PC-3 (cell line): ENCODE results near the gene FAM227A. TPM values are rescaled to one million over a fixed set of nuclear protein-coding genes. Genes with fewer than 3 reads are reported as not detected.
A peak's percentile ranks its signal among the peaks of the same experiment; 100 is the strongest.
"Not testable (repeated sequence)": the region's sequence is repeated elsewhere in the genome, so short reads cannot be mapped to it uniquely, and the experiment has no call there.

ENCODE experiments used
- ATAC-seq: fragments of 200-7000 bp; cut with Tn5 transposase; 2 replicates; pipeline ENCODE4 v1.9.1; 2020; ENCODE audit warnings: mild to moderate bottlenecking, moderate library complexity
- BruUV-seq: library from RNA; stranded (reverse); fragments of 400-500 nt; replicated peaks from 2 replicates; lab custom pipeline; 2021; lab: Mats Ljungman, UMichigan
- CTCF ChIA-PET: fragments of 300-600 bp; sonication (Branson Sonifier 250); formaldehyde crosslinking; loops from one replicate; lab custom pipeline; 2022; ENCODE audit warnings: antibody characterized with exemption; lab: Charles Lee
- POLR2A ChIA-PET: fragments of 300-600 bp; sonication (Branson Sonifier 250); formaldehyde crosslinking; loops from one replicate; lab custom pipeline; 2022; ENCODE audit warnings: antibody characterized with exemption; ENCODE audit not compliant: unreplicated experiment; lab: Charles Lee
- DNase-seq: peaks from one replicate; pipeline ENCODE4 v3.0.0-alpha.2; 2015
- H2AFZ ChIP-seq: fragments of 300-600 bp; sonication (generic); 2 replicates; pipeline ENCODE4 v1.6.0; 2016; ENCODE audit warnings: antibody characterized with exemption, low read length
- H3F3A ChIP-seq: fragments of 300-600 bp; sonication (generic); one replicate; pipeline ENCODE4 v1.6.0; 2017; ENCODE audit warnings: antibody characterized with exemption, low read length, control low read depth, mild to moderate bottlenecking; ENCODE audit not compliant: unreplicated experiment
- H3K27ac ChIP-seq: fragments of 300-600 bp; sonication (generic); 2 replicates; pipeline ENCODE4 v1.5.1; 2016; ENCODE audit warnings: mild to moderate bottlenecking, low read length
- H3K27me3 ChIP-seq: fragments of 300-600 bp; sonication (generic); 2 replicates; pipeline ENCODE4 v1.6.1; 2016; ENCODE audit warnings: low read length, mixed read lengths
- H3K36me3 ChIP-seq: fragments of 300-600 bp; sonication (generic); 2 replicates; pipeline ENCODE4 v1.6.1; 2016; ENCODE audit warnings: low read depth, mixed run types, low read length, mixed read lengths
- H3K4me1 ChIP-seq: fragments of 300-600 bp; sonication (generic); 2 replicates; pipeline ENCODE4 v1.5.1; 2016; ENCODE audit warnings: low read length; ENCODE audit not compliant: insufficient read depth
- H3K4me2 ChIP-seq: fragments of 300-600 bp; sonication (generic); 2 replicates; pipeline ENCODE4 v1.6.0; 2016; ENCODE audit warnings: low read length
- H3K4me3 ChIP-seq: fragments of 300-600 bp; sonication (generic); 2 replicates; pipeline ENCODE4 v1.5.1; 2016; ENCODE audit warnings: mild to moderate bottlenecking, low read length, mixed read lengths
- H3K79me2 ChIP-seq: fragments of 300-600 bp; sonication (generic); 2 replicates; pipeline ENCODE4 v1.6.1; 2017; ENCODE audit warnings: low read length, mixed read lengths
- H3K9ac ChIP-seq: fragments of 300-600 bp; sonication (generic); 2 replicates; pipeline ENCODE4 v1.6.0; 2016; ENCODE audit warnings: mild to moderate bottlenecking, low read length
- H3K9me2 ChIP-seq: fragments of 300-600 bp; sonication (generic); replicated peaks from 2 replicates; pipeline ENCODE4 v1.6.1; 2016; ENCODE audit warnings: mixed run types, low read length, mixed read lengths
- H3K9me3 ChIP-seq: fragments of 300-600 bp; sonication (generic); 2 replicates; pipeline ENCODE4 v1.6.1; 2016; ENCODE audit warnings: low read length, mixed read lengths
- H4K20me1 ChIP-seq: fragments of 300-600 bp; sonication (generic); 2 replicates; pipeline ENCODE4 v1.6.1; 2016; ENCODE audit warnings: low read length, mixed read lengths
- EZH2 ChIP-seq: fragments of 300-600 bp; sonication (generic); IDR thresholded peaks from one replicate; pipeline ENCODE4 v1.6.1; 2017; ENCODE audit warnings: antibody characterized with exemption, mild to moderate bottlenecking, low read length; ENCODE audit not compliant: unreplicated experiment
- EZH2phosphoT487 ChIP-seq: fragments of 300-600 bp; sonication (generic); IDR thresholded peaks from 2 replicates; pipeline ENCODE4 v1.6.1; 2018; ENCODE audit warnings: mild to moderate bottlenecking, antibody characterized with exemption, low read length, borderline replicate concordance
- intact Hi-C: fragments of 100-400 bp; cut with micrococcal nuclease; formaldehyde crosslinking; loops from 2 replicates; pipeline ENCODE4 v1.9.0; 2023
- total RNA-seq: library from RNA; depleted of rRNA; stranded (reverse); fragments of >200 nt; gene quantifications from 2 replicates; pipeline ENCODE4 v1.2.3, GENCODE V29; 2014
- TF ChIP-seq, protein P1 (sequence below): fragments of 300-600 bp; sonication (generic); conservative IDR thresholded peaks from 2 replicates; pipeline ENCODE4 v1.5.1; 2017; ENCODE audit warnings: antibody characterized with exemption, low read depth, mild to moderate bottlenecking, low read length

FAM227A gene
- total RNA-seq, 1 experiment from 2014 or later = 1.2 TPM

- Histone ChIP-seq H3K4me2 (no peak overlapping the region), H3K79me2 (no peaks in the 10 kb centered on the region), H3K4me1 (peaks cover 8% of the 10 kb centered on the region; the same call in 1 of the 2 replicates), H3K9ac (no peak overlapping the region), H4K20me1 (no peaks in the 10 kb centered on the region), H3K9me3 (no peaks in the 10 kb centered on the region), H2AFZ (no peak overlapping the region), H3K9me2 (no peaks in the 10 kb centered on the region), H3K27ac (peak overlapping the region; percentile 78), H3K4me3 (no peak overlapping the region), H3K27me3 (no peaks in the 10 kb centered on the region), H3K36me3 (no peaks in the 10 kb centered on the region), H3F3A (no peaks in the 10 kb centered on the region)
- no TSS peak for BruUV-seq
- DNase-seq = peak; percentile 59
- peak; percentile 68 for ATAC-seq
- intact Hi-C loops = no loop called here
- CTCF ChIA-PET = no interaction called here
- POLR2A ChIA-PET = no interaction called here
- TF ChIP-seq EZH2 = no peak
- TF ChIP-seq EZH2phosphoT487 = no peak
- TF ChIP-seq, protein P1, sequence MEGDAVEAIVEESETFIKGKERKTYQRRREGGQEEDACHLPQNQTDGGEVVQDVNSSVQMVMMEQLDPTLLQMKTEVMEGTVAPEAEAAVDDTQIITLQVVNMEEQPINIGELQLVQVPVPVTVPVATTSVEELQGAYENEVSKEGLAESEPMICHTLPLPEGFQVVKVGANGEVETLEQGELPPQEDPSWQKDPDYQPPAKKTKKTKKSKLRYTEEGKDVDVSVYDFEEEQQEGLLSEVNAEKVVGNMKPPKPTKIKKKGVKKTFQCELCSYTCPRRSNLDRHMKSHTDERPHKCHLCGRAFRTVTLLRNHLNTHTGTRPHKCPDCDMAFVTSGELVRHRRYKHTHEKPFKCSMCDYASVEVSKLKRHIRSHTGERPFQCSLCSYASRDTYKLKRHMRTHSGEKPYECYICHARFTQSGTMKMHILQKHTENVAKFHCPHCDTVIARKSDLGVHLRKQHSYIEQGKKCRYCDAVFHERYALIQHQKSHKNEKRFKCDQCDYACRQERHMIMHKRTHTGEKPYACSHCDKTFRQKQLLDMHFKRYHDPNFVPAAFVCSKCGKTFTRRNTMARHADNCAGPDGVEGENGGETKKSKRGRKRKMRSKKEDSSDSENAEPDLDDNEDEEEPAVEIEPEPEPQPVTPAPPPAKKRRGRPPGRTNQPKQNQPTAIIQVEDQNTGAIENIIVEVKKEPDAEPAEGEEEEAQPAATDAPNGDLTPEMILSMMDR = no peak
Observed at GRCh38 chr22:38649841-38650522, 6.2 kb downstream of the FAM227A start.

- Histone ChIP-seq H3K9me3 (no peaks in the 10 kb centered on the region), H3K27me3 (no peaks in the 10 kb centered on the region), H3K79me2 (no peaks in the 10 kb centered on the region), H3F3A (no peaks in the 10 kb centered on the region), H3K9ac (no peak overlapping the region), H2AFZ (no peak overlapping the region), H3K36me3 (no peaks in the 10 kb centered on the region), H3K4me1 (peaks cover 4% of the 10 kb centered on the region; the same call in 1 of the 2 replicates), H4K20me1 (no peaks in the 10 kb centered on the region), H3K27ac (no peak overlapping the region), H3K4me3 (no peak overlapping the region), H3K4me2 (no peak overlapping the region), H3K9me2 (no peaks in the 10 kb centered on the region)
- no peak for TF ChIP-seq EZH2phosphoT487
- TF ChIP-seq EZH2 = no peak
- TF ChIP-seq, protein P1 = no peak
- ATAC-seq = no peak
- no peak for DNase-seq
- ChIA-PET POLR2A (no interaction called here), CTCF (no interaction called here)
- intact Hi-C loops = no loop called here
- no TSS peak for BruUV-seq
Observed at GRCh38 chr22:38645430-38645829, 10.8 kb downstream of the FAM227A start.

DNA sequence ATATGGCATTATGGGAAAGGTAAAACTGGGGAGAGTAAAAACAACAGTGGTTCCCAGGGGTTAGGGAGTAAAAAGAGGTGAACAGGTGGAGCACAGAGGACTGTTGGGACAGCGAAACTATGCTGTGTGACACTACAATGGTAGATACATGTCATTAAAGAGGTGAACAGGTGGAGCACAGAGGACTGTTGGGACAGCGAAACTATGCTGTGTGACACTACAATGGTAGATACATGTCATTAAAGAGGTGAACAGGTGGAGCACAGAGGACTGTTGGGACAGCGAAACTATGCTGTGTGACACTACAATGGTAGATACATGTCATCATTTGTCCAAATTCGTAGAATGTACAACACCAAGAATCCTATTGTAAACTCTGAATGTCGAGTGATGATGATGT is 11.9 kb downstream of the FAM227A start:
- H3F3A ChIP-seq, H2AFZ ChIP-seq, H3K9me3 ChIP-seq, H4K20me1 ChIP-seq, H3K79me2 ChIP-seq, H3K4me2 ChIP-seq, ATAC-seq, intact Hi-C loops, H3K27ac ChIP-seq, H3K9me2 ChIP-seq, POLR2A ChIA-PET, H3K27me3 ChIP-seq, H3K9ac ChIP-seq, DNase-seq, CTCF ChIA-PET, H3K4me1 ChIP-seq, BruUV-seq, H3K36me3 ChIP-seq, H3K4me3 ChIP-seq: not testable (repeated sequence)
